ENCODE measurements around the gene DAB2IP. TPM values are rescaled to one million over a fixed set of nuclear protein-coding genes. Genes with fewer than 3 reads are reported as not detected.

Gene DAB2IP
- total RNA-seq, 1 donor from 2014 or later, result 104 TPM

GRCh38 chr9:121667214-121667613 is 15.8 kb downstream of the DAB2IP start:
- H3K9me3 Mint-ChIP-seq (ENCODE audit: unreplicated experiment), result no peaks in the 10 kb centered on the region
- TF ChIP-seq CTCF (IDR thresholded peaks at IDR 0.05; ENCODE audit: unreplicated experiment), result no peak
- peaks cover 9% of the 10 kb centered on the region for H3K36me3 Mint-ChIP-seq (ENCODE audit: low read depth, unreplicated experiment)
- H3K4me1 Mint-ChIP-seq (ENCODE audit: unreplicated experiment), result peaks cover 21% of the 10 kb centered on the region
- no peak overlapping the region for H3K27ac Mint-ChIP-seq (ENCODE audit: unreplicated experiment)
- no peak overlapping the region for H3K4me3 Mint-ChIP-seq (ENCODE audit: unreplicated experiment)
- peaks cover 2% of the 10 kb centered on the region for H3K27me3 Mint-ChIP-seq (ENCODE audit: unreplicated experiment)
- DNase-seq (ENCODE audit: low spot score), result no peak

- peaks cover 9% of the 10 kb centered on the region for H3K36me3 Mint-ChIP-seq (ENCODE audit: low read depth, unreplicated experiment)
- no peak for DNase-seq (ENCODE audit: low spot score)
- H3K9me3 Mint-ChIP-seq (ENCODE audit: unreplicated experiment), result no peaks in the 10 kb centered on the region
- H3K4me1 Mint-ChIP-seq (ENCODE audit: unreplicated experiment), result peaks cover 14% of the 10 kb centered on the region
- H3K27ac Mint-ChIP-seq (ENCODE audit: unreplicated experiment), result no peak overlapping the region
- H3K27me3 Mint-ChIP-seq (ENCODE audit: unreplicated experiment), result peaks cover 2% of the 10 kb centered on the region
- no peak overlapping the region for H3K4me3 Mint-ChIP-seq (ENCODE audit: unreplicated experiment)
- TF ChIP-seq CTCF (IDR thresholded peaks at IDR 0.05; ENCODE audit: unreplicated experiment), result no peak
Observed at GRCh38 chr9:121667890-121668289, 16.5 kb downstream of the DAB2IP start.

- H3K4me1 Mint-ChIP-seq (ENCODE audit: unreplicated experiment), result peaks cover 7% of the 10 kb centered on the region
- H3K27me3 Mint-ChIP-seq (ENCODE audit: unreplicated experiment), result no peaks in the 10 kb centered on the region
- no peak overlapping the region for H3K4me3 Mint-ChIP-seq (ENCODE audit: unreplicated experiment)
- peaks cover 16% of the 10 kb centered on the region for H3K36me3 Mint-ChIP-seq (ENCODE audit: low read depth, unreplicated experiment)
- no peak overlapping the region for H3K27ac Mint-ChIP-seq (ENCODE audit: unreplicated experiment)
- DNase-seq (ENCODE audit: low spot score), result no peak
- TF ChIP-seq CTCF (IDR thresholded peaks at IDR 0.05; ENCODE audit: unreplicated experiment), result no peak
- H3K9me3 Mint-ChIP-seq (ENCODE audit: unreplicated experiment), result no peaks in the 10 kb centered on the region
Observed at GRCh38 chr9:121670431-121670830, 19.0 kb downstream of the DAB2IP start.

GRCh38 chr9:121671612-121672155 is 20.2 kb downstream of the DAB2IP start:
- H3K4me1 Mint-ChIP-seq (ENCODE audit: unreplicated experiment), result peaks cover 17% of the 10 kb centered on the region
- H3K27me3 Mint-ChIP-seq (ENCODE audit: unreplicated experiment), result peaks cover 2% of the 10 kb centered on the region
- no peak overlapping the region for H3K27ac Mint-ChIP-seq (ENCODE audit: unreplicated experiment)
- H3K9me3 Mint-ChIP-seq (ENCODE audit: unreplicated experiment), result no peaks in the 10 kb centered on the region
- no peak for DNase-seq (ENCODE audit: low spot score)
- H3K36me3 Mint-ChIP-seq (ENCODE audit: low read depth, unreplicated experiment), result peaks cover 16% of the 10 kb centered on the region
- no peak for TF ChIP-seq CTCF (IDR thresholded peaks at IDR 0.05; ENCODE audit: unreplicated experiment)
- H3K4me3 Mint-ChIP-seq (ENCODE audit: unreplicated experiment), result no peak overlapping the region

GRCh38 chr9:121672213-121672612 is 20.8 kb downstream of the DAB2IP start:
- Mint-ChIP-seq H3K9me3 (ENCODE audit: unreplicated experiment) (no peaks in the 10 kb centered on the region), H3K27me3 (ENCODE audit: unreplicated experiment) (peaks cover 2% of the 10 kb centered on the region), H3K27ac (ENCODE audit: unreplicated experiment) (peak overlapping the region; percentile 25), H3K4me3 (ENCODE audit: unreplicated experiment) (no peak overlapping the region), H3K4me1 (ENCODE audit: unreplicated experiment) (peaks cover 17% of the 10 kb centered on the region), H3K36me3 (ENCODE audit: low read depth, unreplicated experiment) (peaks cover 16% of the 10 kb centered on the region)
- no peak for TF ChIP-seq CTCF (IDR thresholded peaks at IDR 0.05; ENCODE audit: unreplicated experiment)
- no peak for DNase-seq (ENCODE audit: low spot score)

All from endothelial cell (in vitro differentiated cells).